K562 (cell line): ENCODE measurements around the gene GOLGA6B. TPM values are rescaled to one million over a fixed set of nuclear protein-coding genes. Genes with fewer than 3 reads are reported as not detected.

Source experiments
- BHLHE40 ChIP-seq: IDR thresholded peaks from 2 replicates; pipeline ENCODE4 v1.6.1; 2011; ENCODE audit warnings: low read length, improper control_type of control experiment
- CTCFL ChIP-seq: IDR thresholded peaks from 2 replicates; pipeline ENCODE4 v1.6.1; 2011; ENCODE audit warnings: borderline replicate concordance, low read depth, mild to moderate bottlenecking, moderate library complexity, low read length; ENCODE audit not compliant: insufficient read depth, poor library complexity, severe bottlenecking
- ELF4 ChIP-seq: fragments of 450-650 bp; formaldehyde crosslinking; IDR thresholded peaks from 2 replicates; pipeline ENCODE4 v1.4.0; 2022; ENCODE audit warnings: missing genetic modification characterization
- EZH2 ChIP-seq: IDR thresholded peaks from 2 replicates; pipeline ENCODE4 v1.6.1; 2012; ENCODE audit warnings: low read depth, mild to moderate bottlenecking, inconsistent platforms, low read length, borderline replicate concordance
- HBP1 ChIP-seq: fragments of 450-650 bp; formaldehyde crosslinking; IDR thresholded peaks from 2 replicates; pipeline ENCODE4 v1.4.0; 2022; ENCODE audit warnings: missing genetic modification characterization
- NCOA6 ChIP-seq: fragments of 450-650 bp; IDR thresholded peaks from 2 replicates; pipeline ENCODE4 v1.6.1; 2017; ENCODE audit warnings: mild to moderate bottlenecking
- PML ChIP-seq: IDR thresholded peaks from 2 replicates; pipeline ENCODE4 v1.6.1; 2012; ENCODE audit warnings: low read length, inconsistent platforms
- RBM14 ChIP-seq: fragments of 200-400 bp; formaldehyde crosslinking; IDR thresholded peaks from 2 replicates; pipeline ENCODE4 v1.6.1; 2018; ENCODE audit warnings: low read depth, mild to moderate bottlenecking, low read length, moderate library complexity, borderline replicate concordance; ENCODE audit not compliant: insufficient read depth
- REST ChIP-seq, 2 experiments: fragments of 450-650 bp; formaldehyde crosslinking in 1 of 2; IDR thresholded peaks; 2 replicates each; pipeline versions ENCODE4 v1.4.0 to v1.6.1; 2014 to 2020; ENCODE audit warnings: mild to moderate bottlenecking in 2 of 2, borderline replicate concordance in 1 of 2, low read depth in 1 of 2
- TCF7 ChIP-seq: sonication (generic); IDR thresholded peaks from 2 replicates; pipeline ENCODE4 v1.6.1; 2016; ENCODE audit warnings: antibody characterized with exemption, borderline replicate concordance
- TRIM24 ChIP-seq, 2 experiments: fragments of 450-650 bp; IDR thresholded peaks; 2 replicates each; pipeline ENCODE4 v1.6.1; 2016
- polyA plus RNA-seq, 8 experiments: library from polyadenylated mRNA; depleted of rRNA in 4 of 8; stranded (reverse) in 5 of 8; unstranded in 3 of 8; fragments of >200 nt; fragmentation: Nextera tagmentation in 2 of 8; fragmentation: Illumina TruSeq in 1 of 8; extraction: Ambion mirVana in 2 of 8; extraction: Trizol in 1 of 8; gene quantifications; 2 replicates each; pipeline versions ENCODE4 v1.2.1 to v1.2.3, GENCODE V29; 2011 to 2014; ENCODE audit warnings: inconsistent platforms in 1 of 8, missing spikeins in 1 of 8
- total RNA-seq, 7 experiments: library from RNA; depleted of rRNA in 6 of 7; stranded (reverse); fragments of >200 nt in 6 of 7; fragmentation: Illumina TruSeq in 2 of 7; extraction: Trizol in 2 of 7; gene quantifications; 2 replicates each; pipeline versions ENCODE4 v1.2.1 to v1.2.3, GENCODE V29; 2011 to 2021; ENCODE audit warnings: low replicate concordance in 1 of 7

The GOLGA6B gene
- total and polyA plus RNA-seq, 9 of the 15 experiments (the other 6 are each of a cell fraction or from before 2014, with no cell fraction given) = not detected

GRCh38 chr15:72671525-72671924 is 17.0 kb downstream of the GOLGA6B start (continued):
- TF ChIP-seq REST (IDR thresholded peaks at IDR 0.05; ENCODE audit: borderline replicate concordance) = no peak
- no peak for TF ChIP-seq REST (CRISPR knock-in tag; IDR thresholded peaks at IDR 0.05; ENCODE audit: low read depth)
- TF ChIP-seq CTCFL = no peak
- no peak for TF ChIP-seq TRIM24 (IDR thresholded peaks at IDR 0.05)
- TF ChIP-seq PML = no peak
- TF ChIP-seq TCF7 = no peak
- TF ChIP-seq HBP1 (CRISPR knock-in tag) = no peak
- TF ChIP-seq NCOA6 = no peak
- no peak for TF ChIP-seq RBM14
- no peak for TF ChIP-seq BHLHE40
- no peak for TF ChIP-seq ELF4 (CRISPR knock-in tag)
- TF ChIP-seq EZH2 = no peak
- TF ChIP-seq, all 486 proteins: peak for 0
